ENCODE results near the gene RALGDS. TPM values are rescaled to one million over a fixed set of nuclear protein-coding genes. Genes with fewer than 3 reads are reported as not detected.

RALGDS gene
- total RNA-seq, 4 donors from 2014 or later: 44.8 to 53.0 (median 49.8) TPM

- no peak for TF ChIP-seq POLR2A (IDR thresholded peaks at IDR 0.05)
- no peak for TF ChIP-seq EP300 (IDR thresholded peaks at IDR 0.05)
- TF ChIP-seq CTCF (IDR thresholded peaks at IDR 0.05): no peak
- TF ChIP-seq POLR2AphosphoS5 (IDR thresholded peaks at IDR 0.05): no peak
- H3K27me3 ChIP-seq: peaks cover 12% of the 10 kb centered on the region
- peak overlapping the region; percentile 58 to 80 for H3K4me3 ChIP-seq
- no peaks in the 10 kb centered on the region for H3K9me3 ChIP-seq
- peaks cover 0 to 42% (median 15%) of the 10 kb centered on the region in 3 donors for H3K4me1 ChIP-seq
- peak overlapping the region in 3 of 4 donors; percentile 67 to 85 (median 74) for H3K27ac ChIP-seq
- H3K36me3 ChIP-seq: peaks cover 0 to 25% of the 10 kb centered on the region in 2 donors
- ATAC-seq: no peak
- WGBS, 2 donors (ENCODE audit: low coverage in 1 of 2): no CpG with 5 or more reads among the region's 54 CpGs
Measured at GRCh38 chr9:133162861-133163503, 41.9 kb upstream of the RALGDS start.

GRCh38 chr9:133161547-133161950 lies 40.5 kb upstream of the RALGDS start:
- Histone ChIP-seq H3K36me3 (peaks cover 0 to 39% of the 10 kb centered on the region in 2 donors), H3K27me3 (peaks cover 12% of the 10 kb centered on the region), H3K27ac (peak overlapping the region in 2 of 4 donors; percentile 48 to 49), H3K4me1 (peaks cover 0 to 42% (median 15%) of the 10 kb centered on the region in 3 donors), H3K4me3 (no peak overlapping the region), H3K9me3 (no peaks in the 10 kb centered on the region)
- TF ChIP-seq POLR2AphosphoS5 (IDR thresholded peaks at IDR 0.05): no peak
- no peak for TF ChIP-seq EP300 (IDR thresholded peaks at IDR 0.05)
- TF ChIP-seq POLR2A (IDR thresholded peaks at IDR 0.05): no peak
- no peak for TF ChIP-seq CTCF (IDR thresholded peaks at IDR 0.05)
- ATAC-seq: no peak
- WGBS, 2 donors (ENCODE audit: low coverage in 1 of 2): 65 to 76% methylated on average over 2 to 4 of the region's 4 CpGs

GRCh38 chr9:133160742-133161546 lies 39.9 kb upstream of the RALGDS start:
- H3K27ac ChIP-seq: peak overlapping the region in 3 of 4 donors; percentile 40 to 49 (median 48)
- ATAC-seq: peak; percentile 81
- TF ChIP-seq POLR2A (IDR thresholded peaks at IDR 0.05) (no peak), CTCF (IDR thresholded peaks at IDR 0.05) (peak in 3 of 4 experiments; percentile 67 to 77 (median 77)), POLR2AphosphoS5 (IDR thresholded peaks at IDR 0.05) (peak; percentile 59), EP300 (IDR thresholded peaks at IDR 0.05) (no peak)
- H3K4me1 ChIP-seq: peaks cover 0 to 42% (median 15%) of the 10 kb centered on the region in 3 donors
- peaks cover 0 to 42% of the 10 kb centered on the region in 2 donors for H3K36me3 ChIP-seq
- no peaks in the 10 kb centered on the region for H3K9me3 ChIP-seq
- no peak overlapping the region for H3K4me3 ChIP-seq
- peaks cover 12% of the 10 kb centered on the region for H3K27me3 ChIP-seq
- 40 to 62% methylated on average over 3 to 9 of the region's 9 CpGs for WGBS, 2 donors (ENCODE audit: low coverage in 1 of 2)

- Histone ChIP-seq H3K36me3 (peaks cover 0 to 56% of the 10 kb centered on the region in 2 donors), H3K9me3 (no peaks in the 10 kb centered on the region), H3K4me3 (no peak overlapping the region), H3K27me3 (peaks cover 9% of the 10 kb centered on the region), H3K4me1 (peaks cover 0 to 31% (median 10%) of the 10 kb centered on the region in 3 donors), H3K27ac (no peak overlapping the region)
- no peak for TF ChIP-seq POLR2AphosphoS5 (IDR thresholded peaks at IDR 0.05)
- TF ChIP-seq CTCF (IDR thresholded peaks at IDR 0.05): no peak
- no peak for TF ChIP-seq POLR2A (IDR thresholded peaks at IDR 0.05)
- no peak for TF ChIP-seq EP300 (IDR thresholded peaks at IDR 0.05)
- WGBS, 2 donors (ENCODE audit: low coverage in 1 of 2): 78% methylated on average over 3 of the region's 3 CpGs; no CpG with 5 or more reads in 1 of the 2 donors
- no peak for ATAC-seq
Measured at GRCh38 chr9:133158695-133159094, 37.7 kb upstream of the RALGDS start.

Measured in gastroesophageal sphincter (tissue), 4 donors.